Measurements from ENCODE around the gene MAP3K14. TPM values are rescaled to one million over a fixed set of nuclear protein-coding genes. Genes with fewer than 3 reads are reported as not detected.

The MAP3K14 gene
- total RNA-seq, 1 experiment from 2014 or later = 16.4 TPM

GRCh38 chr17:45351831-45352230, 35.0 kb upstream of the MAP3K14 start:
- intact Hi-C loops (cut with micrococcal nuclease) = no loop called here
- H2AFZ ChIP-seq (ENCODE audit: low read depth, low read length, poor library complexity, severe bottlenecking) = peak overlapping the region; percentile 40
- DNase-seq (ENCODE audit: low read depth, low spot score) (no peak), ATAC-seq (no peak)
- no peaks in the 10 kb centered on the region for H3K79me2 ChIP-seq (ENCODE audit: insufficient read depth, low read length)
- no peaks in the 10 kb centered on the region for H3K9me3 ChIP-seq (ENCODE audit: control insufficient read depth in 1 of 2, insufficient read depth in 1 of 2, low read depth in 1 of 2, low read length in 2 of 2)
- no peaks in the 10 kb centered on the region for H3K36me3 ChIP-seq (ENCODE audit: control insufficient read depth in 1 of 2, insufficient read depth in 2 of 2, low read length in 2 of 2)
- no peak overlapping the region for H3K9ac ChIP-seq (ENCODE audit: low read length)
- no peaks in the 10 kb centered on the region for H3K27me3 ChIP-seq (ENCODE audit: insufficient read depth, low read length)
- RAD21 ChIA-PET (ENCODE audit: low non-redundant PET in 1 of 2, low total read pairs in 2 of 2, uncharacterized antibody in 2 of 2, unreplicated experiment in 2 of 2) = no interaction called here
- POLR2A ChIA-PET = no interaction called here
- H4K20me1 ChIP-seq (ENCODE audit: insufficient read depth) = no peaks in the 10 kb centered on the region
- no peak overlapping the region for H3K4me2 ChIP-seq (ENCODE audit: low read length)
- H3K4me3 ChIP-seq (replicated peaks in 1 of 2; ENCODE audit: low read depth in 1 of 2, low read length in 2 of 2) = no peak overlapping the region
- no TSS peak for BruUV-seq (replicated peaks)
- no peaks in the 10 kb centered on the region for H3K9me2 ChIP-seq (ENCODE audit: insufficient read depth)
- H3K27ac ChIP-seq (ENCODE audit: low read depth, low read length) = no peak overlapping the region
- CTCF ChIA-PET = no interaction called here
- H3K4me1 ChIP-seq (ENCODE audit: control insufficient read depth in 1 of 2, insufficient read depth in 2 of 2, low read length in 2 of 2) = peaks cover 0 to 14% of the 10 kb centered on the region in 2 experiments; a peak in 2 of 4 replicates
- TF ChIP-seq FOSL1 (IDR thresholded peaks at IDR 0.05; ENCODE audit: low read depth) (no peak), EZH2phosphoT487 (IDR thresholded peaks at IDR 0.05; ENCODE audit: borderline replicate concordance) (no peak), ZFX (IDR thresholded peaks at IDR 0.05) (no peak), CBX3 (IDR thresholded peaks at IDR 0.05; ENCODE audit: low read depth) (no peak), REST (IDR thresholded peaks at IDR 0.05; ENCODE audit: low read depth) (no peak), CEBPB (IDR thresholded peaks at IDR 0.05; ENCODE audit: low read depth) (no peak), ATF3 (IDR thresholded peaks at IDR 0.05) (no peak), MAX (IDR thresholded peaks at IDR 0.05) (no peak), SRF (IDR thresholded peaks at IDR 0.05; ENCODE audit: low read depth) (no peak), RAD21 (IDR thresholded peaks at IDR 0.05; ENCODE audit: low read depth) (no peak)

Data from HCT116 (cell line).